Thymus (tissue), 11 donors: ENCODE data around the gene RALGAPA2. TPM values are rescaled to one million over a fixed set of nuclear protein-coding genes. Genes with fewer than 3 reads are reported as not detected.

Source experiments
- DNase-seq, 9 donors: peaks; one replicate each; pipeline ENCODE4 v3.0.0-alpha.2; 2013; ENCODE audit warnings: low spot score in 9 of 9, low read depth in 6 of 9, missing footprints in 1 of 9
- H3K27ac ChIP-seq, 2 donors: one replicate each; pipeline ENCODE4 v1.5.1; 2013; ENCODE audit warnings: control low read depth in 1 of 2, low read depth in 1 of 2, low read length in 1 of 2, mild to moderate bottlenecking in 1 of 2, moderate library complexity in 1 of 2
- H3K27me3 ChIP-seq, 2 donors: one replicate each; pipeline ENCODE4 v1.5.1; 2013; ENCODE audit warnings: low read length in 1 of 2; ENCODE audit not compliant: control insufficient read depth in 2 of 2, insufficient read depth in 1 of 2
- H3K36me3 ChIP-seq, 2 donors: one replicate each; pipeline ENCODE4 v1.5.1; 2013; ENCODE audit warnings: low read length in 1 of 2, mild to moderate bottlenecking in 1 of 2, moderate library complexity in 1 of 2; ENCODE audit not compliant: control insufficient read depth in 2 of 2, insufficient read depth in 2 of 2
- H3K4me1 ChIP-seq, 2 donors: one replicate each; pipeline ENCODE4 v1.5.1; 2013; ENCODE audit warnings: low read length in 2 of 2; ENCODE audit not compliant: control insufficient read depth in 2 of 2, insufficient read depth in 2 of 2
- H3K4me3 ChIP-seq, 2 donors: one replicate each; pipeline ENCODE4 v1.5.1; 2013; ENCODE audit warnings: low read length in 2 of 2, control low read depth in 1 of 2, mild to moderate bottlenecking in 1 of 2
- H3K9me3 ChIP-seq, 2 donors: one replicate each; pipeline ENCODE4 v1.5.1; 2013; ENCODE audit warnings: low read length in 1 of 2, mild to moderate bottlenecking in 1 of 2; ENCODE audit not compliant: control insufficient read depth in 2 of 2, insufficient read depth in 1 of 2
- WGBS: extraction: QIAGEN DNeasy Blood & Tissue Kit; methylation state at CpG from one replicate; pipeline ENCODE4 v1.1.7; 2013; 5-methylcytosine and 5-hydroxymethylcytosine counted together
- polyA plus RNA-seq: library from polyadenylated mRNA; stranded (reverse); fragments of 200-250 nt; gene quantifications from one replicate; pipeline ENCODE4 v1.2.3, GENCODE V29; 2013
- total RNA-seq: library from RNA; stranded (reverse); fragments of 120-200 nt; gene quantifications from one replicate; pipeline ENCODE4 v1.2.4, GENCODE V29; 2013
- donor health status: healthy.

RALGAPA2 gene
- total and polyA plus RNA-seq, 2 donors: 9.0 to 10.3 TPM

DNA sequence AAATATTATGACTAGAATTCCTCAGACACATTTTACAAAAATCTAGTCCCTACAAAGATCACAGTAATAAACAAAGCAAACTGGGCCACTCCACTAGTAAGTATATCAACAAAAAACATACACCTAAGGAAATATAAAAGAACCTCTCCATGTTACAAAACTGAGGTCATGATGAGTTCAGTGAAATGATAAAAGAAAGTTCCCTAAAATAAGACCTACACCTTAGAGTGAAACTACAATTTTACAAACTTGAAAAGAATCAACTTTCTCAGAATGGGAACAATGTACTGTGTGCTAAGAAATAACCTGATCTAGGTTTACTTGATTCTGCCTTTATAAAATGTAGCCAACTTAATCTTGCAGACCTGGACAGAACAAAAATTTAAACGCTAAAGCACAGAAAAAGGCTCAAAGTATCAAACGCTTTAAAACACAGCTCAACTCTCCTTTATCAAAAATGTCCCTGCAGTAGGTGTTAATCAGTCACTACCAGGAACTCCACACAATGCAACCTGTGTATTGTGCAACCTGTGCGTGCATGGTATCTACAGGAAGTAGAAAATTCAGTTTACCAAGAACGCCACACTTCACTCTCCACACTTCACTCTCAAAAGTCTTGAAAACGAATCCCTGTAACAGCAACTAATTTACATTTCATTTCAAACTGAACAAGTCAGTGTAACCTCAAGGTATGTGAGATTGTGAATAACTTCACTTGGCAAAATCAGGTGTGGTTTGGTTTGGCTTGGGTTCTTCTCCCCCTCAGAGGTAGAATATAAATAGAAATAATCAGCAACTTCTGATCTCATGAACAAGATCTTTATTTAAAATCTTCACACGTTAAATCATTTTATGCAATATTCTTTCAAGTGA lies 1.8 kb downstream of the RALGAPA2 start:
- WGBS: 24% methylated on average over 6 of the region's 6 CpGs
- Histone ChIP-seq H3K27me3 (no peaks in the 10 kb centered on the region), H3K4me1 (peaks cover 15 to 18% of the 10 kb centered on the region in 2 donors), H3K9me3 (no peaks in the 10 kb centered on the region), H3K4me3 (peak overlapping the region; percentile 76 to 96), H3K36me3 (no peaks in the 10 kb centered on the region), H3K27ac (peak overlapping the region; percentile 57 to 62)
- DNase-seq: peak in 4 of 9 donors; percentile 22 to 73 (median 38)

- Histone ChIP-seq H3K9me3 (no peaks in the 10 kb centered on the region), H3K27ac (no peak overlapping the region), H3K36me3 (no peaks in the 10 kb centered on the region), H3K27me3 (no peaks in the 10 kb centered on the region), H3K4me1 (peaks cover 15 to 18% of the 10 kb centered on the region in 2 donors), H3K4me3 (no peak overlapping the region)
- no peak for DNase-seq
- WGBS: 95% methylated on average over 3 of the region's 3 CpGs
Observed at GRCh38 chr20:20709887-20710286, 2.6 kb downstream of the RALGAPA2 start.

GRCh38 chr20:20706285-20706684 lies 6.2 kb downstream of the RALGAPA2 start:
- 96% methylated on average over 6 of the region's 6 CpGs for WGBS
- no peak for DNase-seq
- Histone ChIP-seq H3K36me3 (no peaks in the 10 kb centered on the region), H3K9me3 (no peaks in the 10 kb centered on the region), H3K27ac (no peak overlapping the region), H3K4me3 (no peak overlapping the region), H3K4me1 (peaks cover 3 to 5% of the 10 kb centered on the region in 2 donors), H3K27me3 (no peaks in the 10 kb centered on the region)

GRCh38 chr20:20702330-20703245 lies 9.9 kb downstream of the RALGAPA2 start:
- DNase-seq: no peak
- Histone ChIP-seq H3K9me3 (no peaks in the 10 kb centered on the region), H3K36me3 (no peaks in the 10 kb centered on the region), H3K27me3 (no peaks in the 10 kb centered on the region), H3K27ac (no peak overlapping the region), H3K4me3 (no peak overlapping the region), H3K4me1 (no peaks in the 10 kb centered on the region)
- 95% methylated on average over 7 of the region's 7 CpGs for WGBS

- Histone ChIP-seq H3K4me3 (no peak overlapping the region), H3K36me3 (no peaks in the 10 kb centered on the region), H3K4me1 (no peaks in the 10 kb centered on the region), H3K27ac (no peak overlapping the region), H3K9me3 (no peaks in the 10 kb centered on the region), H3K27me3 (no peaks in the 10 kb centered on the region)
- DNase-seq: no peak
- over 99% methylated on average over 4 of the region's 4 CpGs for WGBS
Observed at GRCh38 chr20:20699917-20700316, 12.5 kb downstream of the RALGAPA2 start.

- H3K4me1 ChIP-seq: no peaks in the 10 kb centered on the region
- H3K27ac ChIP-seq: no peak overlapping the region
- WGBS: 94% methylated on average over 3 of the region's 3 CpGs
- H3K27me3 ChIP-seq: no peaks in the 10 kb centered on the region
- H3K4me3 ChIP-seq: no peak overlapping the region
- H3K9me3 ChIP-seq: no peaks in the 10 kb centered on the region
- no peaks in the 10 kb centered on the region for H3K36me3 ChIP-seq
- no peak for DNase-seq
Observed at GRCh38 chr20:20699144-20699543, 13.3 kb downstream of the RALGAPA2 start.

GRCh38 chr20:20697325-20697845 lies 15.1 kb downstream of the RALGAPA2 start:
- no peak for DNase-seq
- H3K27ac ChIP-seq: no peak overlapping the region
- no peaks in the 10 kb centered on the region for H3K9me3 ChIP-seq
- no peaks in the 10 kb centered on the region for H3K4me1 ChIP-seq
- H3K4me3 ChIP-seq: no peak overlapping the region
- no peaks in the 10 kb centered on the region for H3K36me3 ChIP-seq
- H3K27me3 ChIP-seq: no peaks in the 10 kb centered on the region
- WGBS: 97% methylated on average over 4 of the region's 4 CpGs

- DNase-seq: no peak
- no peaks in the 10 kb centered on the region for H3K9me3 ChIP-seq
- H3K4me1 ChIP-seq: no peaks in the 10 kb centered on the region
- no peaks in the 10 kb centered on the region for H3K36me3 ChIP-seq
- no peak overlapping the region for H3K4me3 ChIP-seq
- no peaks in the 10 kb centered on the region for H3K27me3 ChIP-seq
- no peak overlapping the region for H3K27ac ChIP-seq
- WGBS: 94% methylated on average over 1 of the region's 1 CpG
Observed at GRCh38 chr20:20695250-20695816, 17.1 kb downstream of the RALGAPA2 start.
